ENCODE measurements around the gene TMPRSS5. TPM values are rescaled to one million over a fixed set of nuclear protein-coding genes. Genes with fewer than 3 reads are reported as not detected.

TMPRSS5 gene
- total RNA-seq, 1 donor = not detected

Other genes starting within 250 kb of the TMPRSS5 start
- gene DRD2, start 230.9 kb downstream of the TMPRSS5 start, total RNA-seq = 0.10 TPM
- gene ZW10, start 67.4 kb upstream of the TMPRSS5 start, total RNA-seq = 4.9 TPM
- gene CLDN25, start 73.5 kb upstream of the TMPRSS5 start, total RNA-seq = not detected
- gene USP28, start 169.3 kb upstream of the TMPRSS5 start, total RNA-seq = 17.0 TPM
- gene HTR3B, start 198.5 kb upstream of the TMPRSS5 start, total RNA-seq = not detected

All from mononuclear cell (primary cell).